ENCODE measurements around the gene CD3D. TPM values are rescaled to one million over a fixed set of nuclear protein-coding genes. Genes with fewer than 3 reads are reported as not detected.
"Not testable (repeated sequence)": the region's sequence is repeated elsewhere in the genome, so short reads cannot be mapped to it uniquely, and the experiment has no call there.

Gene CD3D
- total RNA-seq, 4 donors from 2014 or later: 1.5 to 1.8 (median 1.7) TPM; not detected in 1

GRCh38 chr11:118310781-118311485 is 31.6 kb downstream of the CD3D start:
- peaks cover 0 to 5% (median 4%) of the 10 kb centered on the region in 3 donors for H3K4me1 ChIP-seq
- peaks cover 45% of the 10 kb centered on the region for H3K27me3 ChIP-seq
- H3K36me3 ChIP-seq: no peaks in the 10 kb centered on the region
- H3K4me3 ChIP-seq: no peak overlapping the region
- ATAC-seq: no peak
- TF ChIP-seq POLR2AphosphoS5 (IDR thresholded peaks at IDR 0.05): no peak
- TF ChIP-seq, protein P1, sequence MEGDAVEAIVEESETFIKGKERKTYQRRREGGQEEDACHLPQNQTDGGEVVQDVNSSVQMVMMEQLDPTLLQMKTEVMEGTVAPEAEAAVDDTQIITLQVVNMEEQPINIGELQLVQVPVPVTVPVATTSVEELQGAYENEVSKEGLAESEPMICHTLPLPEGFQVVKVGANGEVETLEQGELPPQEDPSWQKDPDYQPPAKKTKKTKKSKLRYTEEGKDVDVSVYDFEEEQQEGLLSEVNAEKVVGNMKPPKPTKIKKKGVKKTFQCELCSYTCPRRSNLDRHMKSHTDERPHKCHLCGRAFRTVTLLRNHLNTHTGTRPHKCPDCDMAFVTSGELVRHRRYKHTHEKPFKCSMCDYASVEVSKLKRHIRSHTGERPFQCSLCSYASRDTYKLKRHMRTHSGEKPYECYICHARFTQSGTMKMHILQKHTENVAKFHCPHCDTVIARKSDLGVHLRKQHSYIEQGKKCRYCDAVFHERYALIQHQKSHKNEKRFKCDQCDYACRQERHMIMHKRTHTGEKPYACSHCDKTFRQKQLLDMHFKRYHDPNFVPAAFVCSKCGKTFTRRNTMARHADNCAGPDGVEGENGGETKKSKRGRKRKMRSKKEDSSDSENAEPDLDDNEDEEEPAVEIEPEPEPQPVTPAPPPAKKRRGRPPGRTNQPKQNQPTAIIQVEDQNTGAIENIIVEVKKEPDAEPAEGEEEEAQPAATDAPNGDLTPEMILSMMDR (IDR thresholded peaks at IDR 0.05): no peak
- no peak for TF ChIP-seq POLR2A (IDR thresholded peaks at IDR 0.05)
- TF ChIP-seq EP300 (IDR thresholded peaks at IDR 0.05): no peak
- 42 to 56% methylated on average over 2 to 3 of the region's 3 CpGs for WGBS, 2 donors (ENCODE audit: low coverage in 1 of 2)
- H3K27ac ChIP-seq: no peak overlapping the region
- no peaks in the 10 kb centered on the region for H3K9me3 ChIP-seq

DNA sequence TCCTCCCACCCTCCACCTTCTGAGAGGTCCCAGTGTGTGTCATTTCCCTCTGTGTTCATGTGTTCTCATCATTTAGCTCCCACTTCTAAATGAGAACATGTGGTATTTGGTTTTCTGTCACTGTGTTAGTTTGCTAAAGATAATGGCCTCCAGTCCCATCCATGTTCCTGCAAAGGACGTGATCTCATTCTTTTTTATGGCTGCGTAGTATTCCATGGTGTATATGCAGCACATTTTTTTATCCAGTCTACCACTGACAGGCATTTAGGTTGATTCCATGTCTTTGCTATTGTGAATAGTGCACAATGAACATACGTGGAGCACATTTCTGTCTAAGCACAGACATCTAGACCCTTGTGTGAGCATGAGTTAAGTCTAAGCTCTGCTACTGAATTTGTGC is 32.2 kb downstream of the CD3D start:
- Histone ChIP-seq H3K27me3 (peaks cover 42% of the 10 kb centered on the region), H3K9me3 (no peaks in the 10 kb centered on the region), H3K4me1 (peaks cover 0 to under 1% (median 0%) of the 10 kb centered on the region in 3 donors), H3K4me3 (no peak overlapping the region), H3K36me3 (no peaks in the 10 kb centered on the region), H3K27ac (no peak overlapping the region)
- no peak for ATAC-seq
- no peak for TF ChIP-seq POLR2AphosphoS5 (IDR thresholded peaks at IDR 0.05)
- TF ChIP-seq, protein P1 (IDR thresholded peaks at IDR 0.05): no peak
- WGBS, 2 donors (ENCODE audit: low coverage in 1 of 2): 29 to 85% methylated on average over 1 to 3 of the region's 3 CpGs

- WGBS, 2 donors (ENCODE audit: low coverage in 1 of 2): 97 to 100% methylated on average over 1 to 4 of the region's 5 CpGs
- ATAC-seq, H3K27ac ChIP-seq, H3K4me1 ChIP-seq, H3K4me3 ChIP-seq, H3K36me3 ChIP-seq, H3K9me3 ChIP-seq: not testable (repeated sequence)
- H3K27me3 ChIP-seq: peaks cover 40% of the 10 kb centered on the region
Observed at GRCh38 chr11:118308995-118309528, 33.4 kb downstream of the CD3D start.

- Histone ChIP-seq H3K9me3 (no peaks in the 10 kb centered on the region), H3K27ac (no peak overlapping the region), H3K4me3 (no peak overlapping the region), H3K36me3 (no peaks in the 10 kb centered on the region), H3K4me1 (no peaks in the 10 kb centered on the region), H3K27me3 (peaks cover 22% of the 10 kb centered on the region)
- WGBS, 2 donors (ENCODE audit: low coverage in 1 of 2): 71 to 83% methylated on average over 1 to 2 of the region's 2 CpGs
- no peak for ATAC-seq
- TF ChIP-seq POLR2AphosphoS5 (IDR thresholded peaks at IDR 0.05) (no peak), EP300 (IDR thresholded peaks at IDR 0.05) (no peak), POLR2A (IDR thresholded peaks at IDR 0.05) (no peak)
- TF ChIP-seq, protein P1 (IDR thresholded peaks at IDR 0.05): no peak
Observed at GRCh38 chr11:118306556-118306955, 35.9 kb downstream of the CD3D start.

- no peak for TF ChIP-seq EP300 (IDR thresholded peaks at IDR 0.05)
- TF ChIP-seq, protein P1 (IDR thresholded peaks at IDR 0.05): no peak
- no peak for TF ChIP-seq POLR2A (IDR thresholded peaks at IDR 0.05)
- TF ChIP-seq POLR2AphosphoS5 (IDR thresholded peaks at IDR 0.05): no peak
- no peak overlapping the region for H3K27ac ChIP-seq
- ATAC-seq: no peak
- WGBS, 2 donors (ENCODE audit: low coverage in 1 of 2): 61 to 66% methylated on average over 4 to 8 of the region's 8 CpGs
- no peaks in the 10 kb centered on the region for H3K36me3 ChIP-seq
- H3K27me3 ChIP-seq: peaks cover 22% of the 10 kb centered on the region
- H3K9me3 ChIP-seq: no peaks in the 10 kb centered on the region
- H3K4me3 ChIP-seq: no peak overlapping the region
- H3K4me1 ChIP-seq: no peaks in the 10 kb centered on the region
Observed at GRCh38 chr11:118305726-118306125, 36.8 kb downstream of the CD3D start.

Measured in gastroesophageal sphincter (tissue), 4 donors.